HepG2 (cell line): ENCODE results near the gene NCKAP5L. TPM values are rescaled to one million over a fixed set of nuclear protein-coding genes. Genes with fewer than 3 reads are reported as not detected.

Source experiments
- ATF2 ChIP-seq: sonication (generic); formaldehyde crosslinking; IDR thresholded peaks from 2 replicates; pipeline ENCODE4 v1.4.0; 2020; ENCODE audit warnings: missing genetic modification reagents
- CENPX ChIP-seq: sonication (generic); formaldehyde crosslinking; IDR thresholded peaks from 2 replicates; pipeline ENCODE4 v1.9.0; 2021; ENCODE audit warnings: mild to moderate bottlenecking, missing genetic modification reagents, moderate library complexity
- DNMT1 ChIP-seq: sonication (generic); formaldehyde crosslinking; IDR thresholded peaks from 2 replicates; pipeline ENCODE4 v1.5.1; 2020; ENCODE audit warnings: mild to moderate bottlenecking, missing genetic modification reagents
- ELF3 ChIP-seq: IDR thresholded peaks from 2 replicates; pipeline ENCODE4 v1.6.1; 2016; ENCODE audit warnings: missing genetic modification reagents, missing compliant biosample characterization
- KLF11 ChIP-seq: IDR thresholded peaks from 2 replicates; pipeline ENCODE4 v1.6.1; 2016; ENCODE audit warnings: missing compliant biosample characterization
- MEF2D ChIP-seq: sonication (generic); formaldehyde crosslinking; IDR thresholded peaks from 2 replicates; pipeline ENCODE4 v1.5.1; 2020; ENCODE audit warnings: mild to moderate bottlenecking, missing genetic modification reagents
- MYC ChIP-seq: sonication (generic); formaldehyde crosslinking; IDR thresholded peaks from 2 replicates; pipeline ENCODE4 v1.9.0; 2021; ENCODE audit warnings: missing genetic modification reagents, borderline replicate concordance
- NFKB2 ChIP-seq: sonication (generic); formaldehyde crosslinking; IDR thresholded peaks from 2 replicates; pipeline ENCODE4 v1.4.0; 2020; ENCODE audit warnings: missing genetic modification reagents, borderline replicate concordance
- PRPF4 ChIP-seq: fragments of 200-400 bp; formaldehyde crosslinking; IDR thresholded peaks from 2 replicates; pipeline ENCODE4 v1.6.1; 2016; ENCODE audit warnings: low read length, low read depth; ENCODE audit not compliant: poor library complexity, severe bottlenecking
- RBFOX2 ChIP-seq: fragments of 200-400 bp; formaldehyde crosslinking; IDR thresholded peaks from 2 replicates; pipeline ENCODE4 v1.6.1; 2017; ENCODE audit warnings: low read depth, mild to moderate bottlenecking, low read length
- RBM22 ChIP-seq: fragments of 200-400 bp; formaldehyde crosslinking; optimal IDR thresholded peaks from 2 replicates; pipeline ENCODE3; 2017; ENCODE audit warnings: mild to moderate bottlenecking, low read length, moderate library complexity
- RNF219 ChIP-seq: sonication (generic); formaldehyde crosslinking; IDR thresholded peaks from 2 replicates; pipeline ENCODE4 v1.5.0; 2020; ENCODE audit warnings: mild to moderate bottlenecking, missing genetic modification reagents
- SCMH1 ChIP-seq: sonication (generic); formaldehyde crosslinking; IDR thresholded peaks from 2 replicates; pipeline ENCODE4 v1.9.0; 2021; ENCODE audit warnings: missing genetic modification reagents, mild to moderate bottlenecking, borderline replicate concordance
- SP5 ChIP-seq: IDR thresholded peaks from 2 replicates; pipeline ENCODE4 v1.6.1; 2016; ENCODE audit warnings: low read depth, borderline replicate concordance
- SRF ChIP-seq: IDR thresholded peaks from 2 replicates; pipeline ENCODE4 v1.6.1; 2011; ENCODE audit warnings: mild to moderate bottlenecking, low read depth, low read length, moderate library complexity
- SYNCRIP ChIP-seq: fragments of 200-400 bp; formaldehyde crosslinking; IDR thresholded peaks from 2 replicates; pipeline ENCODE4 v1.6.1; 2018; ENCODE audit warnings: mild to moderate bottlenecking, low read depth, low read length; ENCODE audit not compliant: insufficient read depth
- ZMYM2 ChIP-seq: sonication (generic); formaldehyde crosslinking; IDR thresholded peaks from 2 replicates; pipeline ENCODE4 v1.8.0; 2022; ENCODE audit warnings: mild to moderate bottlenecking, missing genetic modification reagents
- ZNF121 ChIP-seq: sonication (generic); formaldehyde crosslinking; IDR thresholded peaks from 2 replicates; pipeline ENCODE4 v1.5.0; 2020; ENCODE audit warnings: mild to moderate bottlenecking, missing genetic modification reagents
- ZNF639 ChIP-seq: conservative IDR thresholded peaks from 2 replicates; pipeline ENCODE4 v1.6.1; 2018; ENCODE audit warnings: missing genetic modification reagents
- ZNF7 ChIP-seq: IDR thresholded peaks from 2 replicates; pipeline ENCODE4 v1.6.1; 2016; ENCODE audit warnings: missing biosample characterization, missing genetic modification reagents
- polyA plus RNA-seq, 8 experiments: library from polyadenylated mRNA; depleted of rRNA in 3 of 8; stranded (reverse) in 7 of 8; unstranded in 1 of 8; fragments of >200 nt; fragmentation: Illumina TruSeq in 4 of 8; extraction: Trizol in 4 of 8; gene quantifications; 2 replicates each; pipeline versions ENCODE4 v1.2.1 to v1.2.3, GENCODE V29; 2011 to 2016; ENCODE audit warnings: low read depth in 4 of 8, missing spikeins in 1 of 8, mixed read lengths in 1 of 8; ENCODE audit not compliant: insufficient read depth in 1 of 8
- total RNA-seq, 5 experiments: library from RNA; depleted of rRNA; stranded (reverse); fragments of >200 nt; fragmentation: Illumina TruSeq; extraction: Trizol; gene quantifications; 2 replicates each; pipeline ENCODE4 v1.2.3, GENCODE V29; 2016; ENCODE audit warnings: low read depth in 1 of 5
- TF ChIP-seq, protein P1 (sequence below): sonication (generic); formaldehyde crosslinking; IDR thresholded peaks from 2 replicates; pipeline ENCODE4 v1.8.1; 2023; ENCODE audit warnings: mild to moderate bottlenecking, inconsistent platforms, moderate library complexity, missing genetic modification reagents, borderline replicate concordance
- TF ChIP-seq, protein P2 (sequence below), 2 experiments: sonication (generic) in 1 of 2; formaldehyde crosslinking in 1 of 2; IDR thresholded peaks; 2 replicates each; pipeline versions ENCODE4 v1.4.0 to v1.6.1; 2018 to 2020; ENCODE audit warnings: missing genetic modification reagents in 2 of 2, borderline replicate concordance in 1 of 2, low read depth in 1 of 2, mild to moderate bottlenecking in 1 of 2, missing biosample characterization in 1 of 2

The NCKAP5L gene
- total and polyA plus RNA-seq, 2 of the 13 experiments (the other 11 are each of a cell fraction or from before 2014, with no cell fraction given), result 4.1 to 9.0 TPM

- TF ChIP-seq ATF2 (no peak), MEF2D (no peak), RBM22 (no peak), ELF3 (CRISPR knock-in tag) (no peak), SCMH1 (CRISPR knock-in tag) (no peak), DNMT1 (CRISPR knock-in tag) (no peak), ZNF121 (CRISPR knock-in tag) (peak; percentile 54; the same call in 1 of the 2 replicates), RNF219 (CRISPR knock-in tag) (0 out of 2 replicates have a peak, but pooled peaks have one; percentile 48), KLF11 (CRISPR knock-in tag) (no peak), SRF (no peak), RBFOX2 (no peak; the same call in 1 of the 2 replicates), CENPX (CRISPR knock-in tag) (no peak), ZMYM2 (CRISPR knock-in tag) (0 out of 2 replicates have a peak, but pooled peaks have one; percentile 19), SYNCRIP (no peak), MYC (CRISPR knock-in tag) (0 out of 2 replicates have a peak, but pooled peaks have one; percentile 12), NFKB2 (peak; percentile 5; the same call in 1 of the 2 replicates), PRPF4 (no peak), SP5 (no peak), ZNF7 (CRISPR knock-in tag) (no peak), ZNF639 (no peak)
- TF ChIP-seq, protein P1, sequence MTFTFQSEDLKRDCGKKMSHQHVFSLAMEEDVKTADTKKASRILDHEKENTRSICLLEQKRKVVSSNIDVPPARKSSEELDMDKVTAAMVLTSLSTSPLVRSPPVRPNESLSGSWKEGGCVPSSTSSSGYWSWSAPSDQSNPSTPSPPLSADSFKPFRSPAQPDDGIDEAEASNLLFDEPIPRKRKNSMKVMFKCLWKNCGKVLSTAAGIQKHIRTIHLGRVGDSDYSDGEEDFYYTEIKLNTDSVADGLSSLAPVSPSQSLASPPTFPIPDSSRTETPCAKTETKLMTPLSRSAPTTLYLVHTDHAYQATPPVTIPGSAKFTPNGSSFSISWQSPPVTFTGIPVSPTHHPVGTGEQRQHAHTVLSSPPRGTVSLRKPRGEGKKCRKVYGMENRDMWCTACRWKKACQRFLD (CRISPR knock-in tag), result 0 out of 2 replicates have a peak, but pooled peaks have one; percentile 32
- TF ChIP-seq, protein P2, sequence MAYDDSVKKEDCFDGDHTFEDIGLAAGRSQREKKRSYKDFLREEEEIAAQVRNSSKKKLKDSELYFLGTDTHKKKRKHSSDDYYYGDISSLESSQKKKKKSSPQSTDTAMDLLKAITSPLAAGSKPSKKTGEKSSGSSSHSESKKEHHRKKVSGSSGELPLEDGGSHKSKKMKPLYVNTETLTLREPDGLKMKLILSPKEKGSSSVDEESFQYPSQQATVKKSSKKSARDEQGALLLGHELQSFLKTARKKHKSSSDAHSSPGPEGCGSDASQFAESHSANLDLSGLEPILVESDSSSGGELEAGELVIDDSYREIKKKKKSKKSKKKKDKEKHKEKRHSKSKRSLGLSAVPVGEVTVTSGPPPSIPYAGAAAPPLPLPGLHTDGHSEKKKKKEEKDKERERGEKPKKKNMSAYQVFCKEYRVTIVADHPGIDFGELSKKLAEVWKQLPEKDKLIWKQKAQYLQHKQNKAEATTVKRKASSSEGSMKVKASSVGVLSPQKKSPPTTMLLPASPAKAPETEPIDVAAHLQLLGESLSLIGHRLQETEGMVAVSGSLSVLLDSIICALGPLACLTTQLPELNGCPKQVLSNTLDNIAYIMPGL (CRISPR knock-in tag; IDR thresholded peaks at IDR 0.05; ENCODE audit: borderline replicate concordance in 1 of 2, low read depth in 1 of 2), result peak in 1 of 2 experiments; percentile 60; a peak in 2 of 4 replicates
Measured at GRCh38 chr12:49827401-49828099, 663 bp downstream of the NCKAP5L start (continued).
